A549 treated with CpdA at 1 μM for 4 hours (cell line): ENCODE measurements around the gene CNOT6. TPM values are rescaled to one million over a fixed set of nuclear protein-coding genes. Genes with fewer than 3 reads are reported as not detected.

Experiments used
- total RNA-seq: library from RNA; stranded (reverse); fragments of 200-300 nt; extraction: Qiagen RNA extraction; gene quantifications from 5 replicates; pipeline ENCODE4 v1.2.3, GENCODE V29; 2022; ENCODE audit warnings: low read depth

The CNOT6 gene
- 18.2 to 22.8 TPM (median 20.4 TPM) in 5 replicates for total RNA-seq

DNA sequence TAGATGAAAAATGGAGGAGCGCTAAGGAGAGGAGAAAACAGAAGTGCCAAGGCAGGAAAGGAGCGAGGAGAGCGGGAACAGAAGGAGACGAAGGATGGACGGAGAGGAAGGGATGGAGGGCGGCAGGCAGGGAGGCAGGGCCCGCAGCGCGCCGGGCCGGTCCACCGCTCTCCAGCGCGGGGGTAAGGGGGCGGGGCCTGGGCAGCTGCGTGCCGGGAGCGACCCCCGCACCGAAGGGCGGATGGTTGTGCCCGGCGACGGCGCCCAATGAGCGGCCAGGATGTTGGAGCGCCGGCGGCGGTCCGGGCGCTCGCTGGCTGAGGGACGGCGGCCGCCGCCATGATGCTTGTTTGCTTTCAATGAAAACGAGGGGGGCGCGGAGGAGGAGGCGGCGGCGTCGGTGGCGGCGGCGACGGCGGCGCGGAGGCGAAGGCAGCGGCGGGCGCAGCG, at the start of gene CNOT6:
CNOT6 (plus strand) TSS at position 320 of the 450 bp plus-strand sequence. CDS start 34,898 bp downstream, outside the sequence.

DNA sequence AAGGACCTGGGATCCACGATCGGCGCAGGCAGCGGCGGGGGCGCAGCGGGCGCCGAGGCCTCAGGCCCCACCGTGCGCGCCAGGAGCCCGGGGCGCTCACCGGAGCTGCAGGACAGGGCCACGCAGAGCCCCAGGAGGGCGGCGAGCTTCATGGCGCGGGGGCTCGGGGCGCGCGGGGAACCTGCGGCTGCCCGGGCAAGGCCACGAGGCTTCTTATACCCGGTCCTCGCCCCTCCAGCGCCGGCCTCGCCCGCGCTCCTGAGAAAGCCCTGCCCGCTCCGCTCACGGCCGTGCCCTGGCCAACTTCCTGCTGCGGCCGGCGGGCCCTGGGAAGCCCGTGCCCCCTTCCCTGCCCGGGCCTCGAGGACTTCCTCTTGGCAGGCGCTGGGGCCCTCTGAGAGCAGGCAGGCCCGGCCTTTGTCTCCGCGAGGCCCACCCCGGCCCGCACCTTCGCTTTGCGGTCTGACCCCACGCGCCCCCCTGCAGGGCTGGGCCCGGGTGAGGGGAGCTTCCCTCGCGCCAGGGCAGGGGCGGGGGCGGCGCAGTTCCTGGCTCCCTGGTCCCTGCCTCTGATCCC, 97.2 kb downstream of the CNOT6 start, which contains the start of gene SCGB3A1:
SCGB3A1 (minus strand) TSS at position 189 of the 577 bp plus-strand sequence; CDS start at position 152, 37 bp downstream.

Other genes with a start within 250 kb of the CNOT6 start
- gene MAPK9, start 202.3 kb upstream of the CNOT6 start, total RNA-seq = 29.0 to 41.6 TPM (median 38.3 TPM) in 5 replicates
- 44.2 to 56.0 TPM (median 51.8 TPM) in 5 replicates for gene GFPT2, start 141.0 kb upstream of the CNOT6 start, total RNA-seq
- gene SCGB3A1, start 97.1 kb downstream of the CNOT6 start, total RNA-seq = not detected in 5 replicates
- 3.5 to 5.6 TPM (median 3.9 TPM) in 5 replicates for gene FLT4, start 155.2 kb downstream of the CNOT6 start, total RNA-seq
- gene OR2Y1, start 245.7 kb downstream of the CNOT6 start, total RNA-seq = not detected in 5 replicates